HPDE6-E6E7 (cell line): ENCODE results near the gene PHTF1.
"Not testable (repeated sequence)": the region's sequence is repeated elsewhere in the genome, so short reads cannot be mapped to it uniquely, and the experiment has no call there.

Experiments
- DNase-seq: peaks from one replicate; pipeline ENCODE4 v3.0.0; 2011; ENCODE audit warnings: missing footprints; ENCODE audit errors: extremely low spot score

Gene PHTF1

GRCh38 chr1:113777561-113777960 lies 18.3 kb upstream of the PHTF1 start:
- no peak for DNase-seq

- DNase-seq, result no peak
These were observed 10.7 kb upstream of the PHTF1 start for GRCh38 chr1:113770031-113770430.

GRCh38 chr1:113769601-113769970 lies 10.3 kb upstream of the PHTF1 start:
- DNase-seq, result no peak

GRCh38 chr1:113768916-113769600 lies 9.8 kb upstream of the PHTF1 start:
- no peak for DNase-seq

GRCh38 chr1:113765306-113766230 lies 6.3 kb upstream of the PHTF1 start:
- DNase-seq, result no peak

- no peak for DNase-seq
These were observed 4.4 kb upstream of the PHTF1 start for GRCh38 chr1:113763661-113764060.

- no peak for DNase-seq
These were observed 2.7 kb upstream of the PHTF1 start for GRCh38 chr1:113761937-113762336.

GRCh38 chr1:113760102-113761080 lies 1.1 kb upstream of the PHTF1 start:
- DNase-seq, result no peak

- peak; percentile 19 for DNase-seq
These were observed 504 bp downstream of the PHTF1 start for GRCh38 chr1:113758631-113759332.

GRCh38 chr1:113756461-113756860 lies 2.8 kb downstream of the PHTF1 start:
- DNase-seq, result no peak

- not testable (repeated sequence) for DNase-seq
These were observed 6.0 kb downstream of the PHTF1 start for GRCh38 chr1:113753333-113753732.

- DNase-seq, result no peak
These were observed 7.8 kb downstream of the PHTF1 start for GRCh38 chr1:113751516-113751915.

GRCh38 chr1:113751114-113751513 lies 8.2 kb downstream of the PHTF1 start:
- DNase-seq, result no peak

- no peak for DNase-seq
These were observed 9.9 kb downstream of the PHTF1 start for GRCh38 chr1:113749402-113749801.

GRCh38 chr1:113747376-113747775 lies 11.9 kb downstream of the PHTF1 start:
- no peak for DNase-seq

- DNase-seq, result no peak
These were observed 13.9 kb downstream of the PHTF1 start for GRCh38 chr1:113745425-113745824.

GRCh38 chr1:113744114-113744513 lies 15.2 kb downstream of the PHTF1 start:
- DNase-seq, result no peak

GRCh38 chr1:113742515-113742914 lies 16.8 kb downstream of the PHTF1 start:
- DNase-seq, result no peak

- no peak for DNase-seq
These were observed 24.8 kb downstream of the PHTF1 start for GRCh38 chr1:113734357-113735055.

- DNase-seq, result no peak
These were observed 26.5 kb downstream of the PHTF1 start for GRCh38 chr1:113732802-113733201.

GRCh38 chr1:113721010-113721409 lies 38.3 kb downstream of the PHTF1 start:
- no peak for DNase-seq
